NCI-H524 (cell line): Measurements from ENCODE around the gene STX5.
"Not testable (repeated sequence)": the region's sequence is repeated elsewhere in the genome, so short reads cannot be mapped to it uniquely, and the experiment has no call there.

Experiments used
- DNase-seq, 2 experiments: peaks; one replicate each; lab custom pipeline; 2025; lab: John Stamatoyannopoulos, UW

STX5 gene

GRCh38 chr11:62786318-62787004, 45.4 kb downstream of the STX5 start:
- peak; percentile 45 to 82 for DNase-seq

DNA sequence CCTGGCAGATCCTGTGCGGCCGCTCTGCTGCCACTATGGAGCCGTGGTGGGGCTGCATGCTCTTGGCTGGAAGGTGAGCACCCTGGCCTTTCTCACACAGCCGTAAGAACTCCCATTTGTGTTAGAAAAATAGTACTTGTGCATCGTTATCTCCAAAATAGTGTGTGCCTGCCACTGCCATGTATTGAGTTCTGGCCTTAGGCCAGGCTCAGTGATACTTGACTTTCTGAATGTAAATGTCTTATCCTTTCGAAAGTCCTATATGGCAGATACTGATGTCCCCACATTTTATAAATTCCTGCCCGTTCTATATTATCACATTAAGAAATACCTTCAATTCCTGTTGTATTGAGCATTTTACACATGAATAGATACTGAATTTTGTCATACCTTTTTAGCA, 49.1 kb downstream of the STX5 start:
- no peak for DNase-seq

GRCh38 chr11:62778441-62778840, 53.4 kb downstream of the STX5 start:
- DNase-seq, result no peak

GRCh38 chr11:62777389-62777788, 54.5 kb downstream of the STX5 start:
- no peak for DNase-seq

DNA sequence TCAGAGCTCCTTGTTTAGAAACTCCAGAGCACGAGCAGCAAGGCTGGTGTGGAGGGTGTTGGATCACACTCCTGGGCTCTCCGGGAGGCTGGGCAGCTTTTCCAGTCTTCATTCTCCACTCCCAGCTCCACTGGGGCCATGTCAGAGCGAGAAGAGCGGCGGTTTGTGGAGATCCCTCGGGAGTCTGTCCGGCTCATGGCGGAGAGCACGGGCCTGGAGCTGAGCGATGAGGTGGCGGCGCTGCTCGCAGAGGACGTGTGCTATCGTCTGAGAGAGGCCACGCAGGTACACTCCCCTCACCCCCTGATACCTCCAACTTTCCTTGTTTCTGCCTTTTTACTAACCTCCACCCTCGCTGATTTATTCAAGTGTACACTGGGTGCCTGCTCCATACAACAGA, 56.2 kb downstream of the STX5 start:
- no peak for DNase-seq

- DNase-seq, result no peak
Measured at GRCh38 chr11:62774407-62774806, 57.4 kb downstream of the STX5 start.

DNA sequence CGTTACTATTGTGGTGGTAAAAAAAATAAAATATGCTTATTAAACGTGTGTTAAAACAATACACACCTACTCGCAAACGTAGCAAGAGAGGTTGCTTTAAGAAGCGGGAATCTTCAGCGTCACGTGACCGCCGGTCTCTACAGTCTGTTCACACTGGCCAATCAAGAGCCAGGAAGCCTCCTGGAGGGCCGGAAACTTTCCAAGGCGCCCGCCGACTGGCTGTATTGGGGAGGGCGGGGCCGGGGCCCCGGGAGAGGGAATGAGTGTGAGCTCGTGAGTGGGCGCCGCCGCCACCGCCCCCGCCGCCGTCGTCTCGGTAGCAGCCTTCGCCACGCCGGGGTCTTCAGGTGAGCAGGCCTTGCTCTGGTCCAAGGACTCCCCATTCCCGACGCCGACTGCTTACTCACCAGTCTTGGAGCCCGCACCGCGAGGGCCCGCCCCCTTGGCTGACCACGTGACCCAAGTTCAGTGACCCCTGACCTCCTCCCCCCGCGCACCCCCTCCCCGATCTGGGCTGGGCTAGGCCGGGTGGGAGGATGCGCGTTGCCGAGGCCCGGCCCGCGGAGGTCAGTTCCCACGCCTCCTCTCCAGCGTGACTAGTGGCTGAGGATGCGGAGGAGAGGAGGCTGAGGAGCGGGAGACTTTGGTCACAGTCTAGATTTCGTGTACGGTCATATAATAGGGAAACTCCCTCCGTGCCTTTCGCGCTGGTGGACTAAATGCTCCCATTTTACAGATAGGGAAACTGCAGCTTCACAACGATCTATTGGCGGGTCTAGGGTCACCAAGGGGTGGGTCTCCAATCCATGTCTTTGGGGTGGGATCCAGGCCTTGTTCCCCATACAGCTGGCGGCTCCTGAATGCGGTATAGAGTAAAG, 60.5 kb downstream of the STX5 start, which contains the start of gene TAF6L:
TAF6L (plus strand) TSS at position 253 of the 878 bp plus-strand sequence. CDS start 4,388 bp downstream, outside the sequence.
- peak; percentile 95 to 98 for DNase-seq

GRCh38 chr11:62770778-62771143, 61.1 kb downstream of the STX5 start:
- DNase-seq, result peak in 1 of 2 experiments; percentile 49

GRCh38 chr11:62760867-62761227, 71.0 kb downstream of the STX5 start:
- DNase-seq, result not testable (repeated sequence)

DNA sequence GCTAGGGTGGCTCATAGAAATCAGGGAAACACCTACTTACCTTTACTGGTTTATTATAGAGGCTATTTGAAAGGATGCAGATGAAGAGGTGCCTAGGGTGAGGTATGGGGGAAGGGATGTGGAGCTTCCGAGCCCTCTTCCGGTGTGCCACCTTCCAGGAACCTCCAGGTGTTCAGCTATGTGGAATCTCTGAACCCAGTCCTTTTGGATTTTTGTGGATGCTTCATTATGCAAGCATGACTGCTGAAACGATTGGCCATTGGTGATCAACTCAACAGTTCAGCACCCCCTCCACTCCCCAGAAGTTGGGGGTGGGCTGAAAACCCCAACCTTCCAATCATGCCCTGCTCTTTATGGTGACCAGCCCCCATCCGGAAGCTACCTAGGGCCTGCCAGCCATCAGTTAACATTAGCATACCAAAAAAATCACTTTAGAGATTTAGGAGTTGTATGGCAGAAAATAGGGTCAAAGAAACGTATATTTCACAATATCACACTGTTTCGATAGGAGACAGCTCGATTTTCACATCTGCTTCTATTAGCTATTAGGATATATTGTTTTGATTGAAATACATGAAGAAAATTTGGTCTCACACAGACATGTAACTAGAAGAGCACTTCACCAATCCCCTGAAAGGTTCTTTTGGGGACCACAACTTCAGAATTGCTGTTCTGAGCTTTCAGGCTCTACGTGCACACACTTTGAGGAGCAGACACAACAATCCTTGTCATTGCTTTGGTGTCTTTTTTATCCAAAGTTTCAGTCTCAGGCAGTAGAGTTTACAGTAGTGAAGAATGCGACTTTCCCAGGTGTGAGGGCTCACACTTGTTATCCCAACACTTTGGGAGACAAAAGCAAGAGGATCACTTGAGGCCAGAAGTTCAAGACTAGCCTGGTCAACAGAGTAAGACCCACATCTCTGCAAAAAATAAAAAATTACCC, 73.7 kb downstream of the STX5 start:
- DNase-seq, result no peak
